Muscle of back (tissue), 13 donors: ENCODE measurements around the gene TECTB. TPM values are rescaled to one million over a fixed set of nuclear protein-coding genes. Genes with fewer than 3 reads are reported as not detected.
"Not testable (repeated sequence)": the region's sequence is repeated elsewhere in the genome, so short reads cannot be mapped to it uniquely, and the experiment has no call there.

Experiments used
- DNase-seq, 3 donors: peaks; one replicate each; pipeline versions ENCODE4 v3.0.0 to v3.0.0-alpha.2; 2013
- long read RNA-seq, 9 donors: transcript quantifications; one replicate each; lab custom pipeline, GENCODE V29; 2026
- polyA plus RNA-seq, 10 donors: library from polyadenylated mRNA; unstranded; fragments of 120-200 nt; gene quantifications; one replicate each; pipeline ENCODE4 v1.2.1, GENCODE V29; 2013; ENCODE audit not compliant: insufficient read length in 10 of 10

Gene TECTB
- under 1 TPM in 1 of 10 donors, not detected in 9; 0.07 TPM for polyA plus RNA-seq
- long read RNA-seq, donor 1 = 0 reads
- long read RNA-seq, donor 2 = 0 reads
- long read RNA-seq, donor 3 = 0 reads
- long read RNA-seq, donor 4 = 0 reads
- long read RNA-seq, donor 5 = 0 reads
- long read RNA-seq, donor 6 = 0 reads
- long read RNA-seq, donor 7 = 0 reads
- long read RNA-seq, donor 8 = 0 reads
- long read RNA-seq, donor 9 = 0 reads

DNA sequence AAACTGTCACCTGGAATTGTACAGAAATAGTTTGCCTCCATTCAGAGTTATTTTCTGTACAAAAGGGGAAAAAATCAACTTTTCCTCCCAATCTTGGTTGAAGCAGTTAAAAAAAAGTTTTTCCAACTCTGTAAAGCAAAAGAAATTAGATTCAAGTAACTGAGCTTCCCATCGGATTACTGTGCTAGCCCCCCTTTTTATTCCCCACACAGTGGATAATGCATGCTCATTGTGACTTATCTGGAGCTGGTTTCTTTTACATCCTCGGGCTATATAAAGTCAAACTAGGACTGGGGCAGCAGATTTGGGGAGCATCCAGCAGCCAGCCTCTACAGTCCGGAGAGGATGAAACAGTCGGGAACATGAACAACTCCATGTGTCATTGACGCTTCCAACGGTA lies at the start of gene TECTB:
Gene TECTB (plus strand): TSS at position 301 of the 400 bp plus-strand sequence. CDS start 335 bp downstream, outside the sequence.
- no peak for DNase-seq

DNA sequence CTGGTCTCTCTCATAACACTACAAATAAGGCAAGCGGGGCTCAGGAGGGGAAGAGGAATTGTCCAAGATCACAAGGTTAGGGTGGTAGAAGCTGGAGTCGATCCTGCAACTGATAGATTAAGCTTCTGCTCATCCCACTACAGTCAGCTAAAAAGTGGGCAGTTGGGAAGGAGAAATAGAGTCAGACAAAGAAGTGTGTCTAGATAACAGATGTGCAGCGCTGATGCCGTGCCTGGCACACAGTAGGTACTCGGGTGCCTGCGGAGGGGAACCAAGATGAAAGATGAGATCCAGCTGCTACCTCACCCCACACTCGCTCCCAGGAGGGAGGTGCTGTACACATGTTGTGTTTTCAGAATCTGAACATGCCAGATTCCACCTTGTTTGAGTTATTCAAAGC lies 48.1 kb upstream of the TECTB start:
- DNase-seq = no peak

DNA sequence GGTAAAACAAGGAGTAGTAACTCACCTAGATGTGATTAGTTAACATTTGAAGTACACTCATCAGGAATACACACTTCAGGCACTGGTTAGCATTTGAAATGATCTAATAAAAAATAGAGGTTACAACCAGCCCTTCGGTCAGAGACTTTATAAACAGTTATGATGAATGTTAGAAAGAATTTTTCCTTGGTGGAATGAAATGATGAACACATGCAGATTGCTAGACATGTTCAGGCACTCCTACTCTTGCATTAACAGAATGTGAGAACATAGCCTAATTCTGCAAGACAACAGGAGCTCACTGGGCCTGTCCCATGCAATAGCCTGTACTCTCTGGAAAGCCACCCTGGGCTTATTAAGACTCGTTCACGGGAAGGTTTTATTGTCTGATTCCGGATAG lies 47.3 kb upstream of the TECTB start:
- no peak for DNase-seq

DNA sequence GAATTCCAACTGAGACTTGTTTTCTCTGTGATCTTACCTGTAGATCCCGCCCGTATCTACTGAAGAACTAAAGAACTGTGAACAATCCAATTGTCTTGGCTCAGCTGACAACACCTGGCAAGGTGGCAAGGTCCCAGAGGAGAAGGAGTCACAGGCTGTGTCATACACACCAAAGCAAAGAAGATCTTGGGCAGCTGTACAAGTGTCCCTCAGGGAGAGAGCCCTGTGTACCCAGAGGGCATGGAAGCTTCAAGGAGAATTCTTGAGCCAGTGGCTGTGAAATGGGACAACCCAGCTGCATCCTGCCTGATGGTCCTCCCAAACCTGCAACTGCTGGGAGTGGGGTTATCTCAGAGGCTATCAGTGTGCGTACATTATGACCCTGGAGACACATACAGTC lies 46.7 kb upstream of the TECTB start:
- no peak for DNase-seq

DNA sequence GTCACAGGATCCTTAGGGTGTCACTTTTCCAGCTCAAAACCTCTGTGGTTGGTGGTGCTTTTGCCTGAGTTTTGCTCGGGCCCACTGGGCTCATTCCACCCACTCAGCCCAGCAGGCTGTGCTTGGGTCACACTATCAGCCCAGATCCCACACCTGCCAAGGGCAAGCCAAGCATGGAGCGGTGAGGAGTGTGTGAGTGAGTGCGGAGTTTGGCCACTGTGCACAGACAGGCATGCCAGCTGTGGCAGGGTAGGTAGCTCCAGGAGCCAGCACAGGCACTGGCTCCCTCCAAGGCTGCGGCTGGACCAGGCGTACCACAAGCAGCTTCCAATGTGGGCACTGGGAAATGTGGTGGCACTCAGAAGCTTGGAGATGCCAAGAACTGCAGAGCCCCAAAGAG lies 43.9 kb upstream of the TECTB start:
- no peak for DNase-seq

DNA sequence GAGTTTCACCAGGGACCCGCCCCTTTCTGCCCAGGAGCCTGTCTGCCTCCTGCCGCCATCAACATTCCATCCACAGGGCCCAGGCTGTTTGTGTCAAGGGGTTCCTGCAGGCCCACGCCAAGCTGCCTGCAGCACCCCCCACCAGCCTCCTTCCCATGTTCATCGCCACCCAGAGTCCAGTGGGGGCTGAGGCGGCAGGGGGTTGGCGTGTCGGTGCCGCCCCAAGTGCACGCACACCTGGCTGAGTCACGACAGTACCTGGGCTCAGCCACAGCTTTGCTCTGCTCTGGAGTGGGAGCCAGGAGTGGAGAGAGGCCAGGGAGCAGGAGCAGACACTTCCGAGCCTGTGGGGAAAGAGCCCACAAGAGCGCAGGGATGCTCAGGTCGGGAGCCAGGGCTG lies 42.8 kb upstream of the TECTB start:
- DNase-seq = no peak

DNA sequence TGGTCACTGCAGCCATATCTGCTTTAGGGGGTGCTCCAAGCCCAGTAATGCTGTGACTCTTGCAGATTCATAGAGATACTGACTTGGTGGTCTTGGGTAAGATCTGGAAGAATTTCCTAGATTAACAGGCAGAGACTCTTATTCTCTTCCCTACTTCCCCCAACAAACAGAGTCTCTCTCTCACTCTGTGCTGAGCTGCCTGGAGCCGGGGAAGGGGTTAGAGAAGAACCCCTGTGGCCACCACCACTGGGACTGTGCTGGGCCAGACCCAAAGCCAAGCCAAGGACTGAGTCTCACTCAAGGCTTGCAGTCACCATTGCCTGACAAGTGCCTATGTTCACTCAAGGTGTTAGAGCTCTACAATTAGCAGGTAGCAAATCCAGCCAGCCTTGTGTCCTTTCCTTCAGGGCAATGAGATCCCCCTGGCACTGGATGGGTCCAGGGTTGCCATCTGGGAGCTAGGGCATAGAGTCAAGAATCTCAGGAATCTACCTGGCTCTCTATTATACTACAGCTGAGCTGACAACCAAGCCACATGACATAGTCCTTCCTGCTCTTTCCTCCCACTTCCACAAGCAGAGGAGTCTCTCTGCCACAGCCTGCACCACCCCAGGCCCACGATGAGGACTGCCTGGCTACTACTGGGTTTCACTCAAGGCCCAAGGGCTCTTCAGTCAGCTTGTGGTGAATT lies 41.4 kb upstream of the TECTB start:
- no peak for DNase-seq

DNA sequence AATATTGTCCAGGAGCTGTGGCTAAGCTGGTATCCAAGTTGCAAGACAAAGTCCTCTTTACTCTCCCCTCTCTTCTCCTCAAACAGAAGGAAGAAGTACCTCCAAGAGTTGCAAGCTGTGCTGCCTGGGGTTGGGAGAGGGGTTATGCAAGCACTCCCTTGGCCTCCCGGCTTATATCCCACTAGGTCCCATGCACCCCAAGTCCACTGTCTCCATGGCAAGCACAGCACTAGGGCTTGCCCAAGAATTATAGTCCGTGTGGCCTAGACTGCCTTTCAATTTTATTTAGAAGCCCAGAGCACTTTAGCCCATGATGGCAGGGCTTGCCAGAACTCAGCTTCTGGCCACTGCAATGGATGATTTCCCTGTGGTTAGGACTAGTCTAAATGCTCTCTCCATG lies 40.4 kb upstream of the TECTB start:
- DNase-seq = no peak

DNA sequence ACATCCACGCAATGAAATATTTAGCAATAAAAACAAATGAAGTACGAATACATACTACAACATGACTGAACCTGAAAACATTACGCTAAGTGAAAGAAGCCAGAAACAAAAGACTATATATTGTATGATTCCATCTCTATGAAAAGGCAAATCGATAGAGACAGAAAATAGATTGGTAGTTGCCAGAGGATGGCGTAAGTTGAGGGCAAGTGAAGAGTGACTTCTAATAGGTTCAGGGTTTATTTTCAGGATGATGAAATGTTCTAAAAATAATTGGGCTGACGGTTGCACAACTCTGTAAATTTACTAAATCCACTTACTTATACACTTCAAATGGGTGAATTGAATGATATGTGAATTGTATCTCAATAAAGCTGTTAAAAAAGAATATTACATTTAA lies 39.5 kb upstream of the TECTB start:
- DNase-seq = no peak

DNA sequence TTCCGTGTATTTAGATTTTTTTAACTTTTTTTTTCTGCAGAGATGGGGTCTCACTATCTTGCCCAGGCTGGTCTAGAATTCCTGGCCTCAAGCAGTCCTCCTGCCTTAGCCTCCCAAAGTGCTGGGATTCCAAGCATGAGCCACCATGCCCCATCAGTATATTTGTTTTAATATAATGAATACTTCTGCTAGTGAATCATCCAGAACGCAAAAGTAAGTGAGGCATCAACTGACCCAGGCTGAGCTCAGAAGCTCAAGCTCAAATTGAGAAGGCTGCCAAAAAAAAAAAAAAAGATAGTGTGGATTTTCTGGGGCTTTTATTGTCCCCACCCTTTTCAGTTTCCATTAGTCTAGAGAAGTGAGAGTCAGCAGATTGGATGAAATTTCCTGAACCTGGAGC lies 39.0 kb upstream of the TECTB start:
- DNase-seq = no peak

DNA sequence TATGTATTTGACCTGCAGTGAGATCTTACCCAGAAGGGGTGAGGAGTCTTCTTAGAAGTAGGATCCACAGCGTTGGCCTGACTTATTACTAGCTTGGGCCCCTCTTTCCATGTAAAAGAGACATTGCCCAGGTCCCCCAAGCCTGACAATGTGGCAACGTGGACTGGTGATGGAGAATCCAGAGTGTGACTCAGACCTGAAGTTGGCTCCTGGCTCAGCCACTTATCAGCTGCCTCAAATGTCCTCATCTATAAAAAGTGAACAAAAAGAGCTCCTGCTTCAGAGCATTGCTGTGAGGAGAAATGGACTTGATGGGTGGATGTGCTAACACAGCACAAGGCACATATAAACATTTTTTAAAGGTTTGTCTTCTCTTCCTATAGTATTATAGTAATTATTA lies 35.4 kb upstream of the TECTB start:
- DNase-seq = no peak

DNA sequence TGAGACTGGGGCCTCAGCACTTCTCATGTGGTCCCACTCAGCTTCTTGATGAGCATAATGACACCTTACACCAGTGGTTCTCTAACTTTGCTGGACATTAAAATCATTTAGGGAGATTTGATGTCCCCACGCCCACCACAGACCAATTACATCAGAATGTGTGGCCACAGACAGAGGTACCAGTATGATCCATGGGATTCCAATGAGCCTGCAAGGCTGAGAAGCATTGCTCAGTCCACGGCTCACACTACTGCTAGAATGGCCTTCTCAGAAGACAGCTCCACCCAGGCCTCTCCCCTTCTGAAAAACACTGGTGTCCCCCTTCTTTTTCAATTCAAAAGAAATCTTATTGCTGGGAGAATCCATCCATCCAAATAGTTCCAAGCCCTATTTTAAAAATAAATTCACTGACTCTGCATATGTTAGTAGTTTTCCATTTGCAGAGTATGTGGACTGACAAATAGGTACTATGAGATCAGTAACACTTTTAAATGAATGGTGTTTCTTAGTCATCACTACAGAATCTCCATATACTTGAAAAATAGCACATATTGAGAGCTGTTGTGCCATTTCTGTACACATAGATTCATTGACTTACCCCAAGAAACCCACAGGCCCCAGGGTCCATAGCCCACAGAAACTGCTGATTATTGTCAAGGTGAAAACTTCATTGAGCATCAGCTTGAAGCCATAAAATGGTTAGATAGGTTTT lies 34.5 kb upstream of the TECTB start:
- no peak for DNase-seq

DNA sequence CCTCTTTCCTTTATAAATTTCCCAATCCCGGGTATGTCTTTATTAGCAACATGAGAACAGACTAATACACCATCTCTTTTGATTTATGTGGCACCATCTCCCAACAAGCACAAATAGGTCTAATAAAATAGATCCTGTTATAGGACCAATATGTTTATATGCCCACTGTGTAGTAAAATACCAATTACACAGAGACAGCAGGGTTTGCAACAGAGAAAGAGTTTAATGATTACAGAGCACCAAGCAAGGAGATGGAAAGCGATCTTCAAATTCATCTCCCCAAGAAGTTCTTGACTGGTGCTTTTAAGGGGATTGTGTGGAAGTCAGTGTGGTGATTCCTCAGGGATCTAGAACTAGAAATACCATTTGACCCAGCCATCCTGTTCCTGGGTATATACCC lies 33.5 kb upstream of the TECTB start:
- DNase-seq = no peak

DNA sequence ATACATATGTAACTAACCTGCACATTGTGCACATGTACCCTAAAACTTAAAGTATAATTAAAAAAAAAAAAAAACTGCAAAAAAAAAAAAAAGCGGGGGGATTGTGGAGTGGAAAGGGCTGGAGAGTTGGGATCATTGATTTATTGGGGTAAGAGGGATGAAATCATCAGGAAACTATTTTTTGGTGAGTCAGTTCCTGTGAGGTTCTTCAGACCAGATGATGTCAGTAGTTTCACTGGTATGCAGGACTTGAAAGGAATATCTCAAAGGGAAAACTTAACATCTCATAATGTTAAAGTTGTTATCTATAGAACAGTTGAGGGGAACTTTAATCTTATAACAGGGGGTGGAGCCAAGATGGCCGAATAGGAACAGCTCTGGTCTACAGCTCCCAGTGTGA lies 32.6 kb upstream of the TECTB start:
- no peak for DNase-seq

DNA sequence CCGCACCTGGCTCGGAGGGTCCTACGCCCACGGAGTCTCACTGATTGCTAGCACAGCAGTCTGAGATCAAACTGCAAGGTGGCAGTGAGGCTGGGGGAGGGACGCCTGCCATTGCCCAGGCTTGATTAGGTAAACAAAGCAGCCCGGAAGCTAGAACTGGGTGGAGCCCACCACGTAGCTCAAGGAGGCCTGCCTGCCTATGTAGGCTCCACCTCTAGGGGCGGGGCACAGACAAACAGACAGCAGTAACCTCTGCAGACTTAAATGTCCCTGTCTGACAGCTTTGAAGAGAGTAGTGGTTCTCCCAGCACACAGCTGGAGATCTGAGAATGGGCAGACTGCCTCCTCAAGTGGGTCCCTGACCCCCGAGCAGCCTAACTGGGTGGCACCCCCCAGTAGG lies 32.0 kb upstream of the TECTB start:
- not testable (repeated sequence) for DNase-seq

DNA sequence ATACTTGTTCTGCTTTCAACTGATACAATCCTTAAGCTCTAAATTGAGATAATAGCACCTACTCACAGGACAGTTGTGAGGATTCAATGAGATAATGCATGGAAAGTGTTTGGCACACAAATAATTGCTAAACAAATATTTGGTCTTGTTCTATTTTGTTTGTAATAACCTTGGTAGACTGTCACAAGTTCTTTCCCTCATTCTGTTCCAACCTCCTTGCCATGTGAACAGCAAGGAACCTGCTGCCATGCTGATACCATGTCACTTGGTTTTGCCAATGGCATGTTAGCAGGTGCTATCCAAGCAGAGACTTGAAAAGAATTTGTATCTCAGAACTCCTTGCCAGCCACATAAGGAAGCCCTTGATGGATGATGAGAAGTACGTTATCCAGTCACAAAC lies 24.8 kb upstream of the TECTB start:
- no peak for DNase-seq

DNA sequence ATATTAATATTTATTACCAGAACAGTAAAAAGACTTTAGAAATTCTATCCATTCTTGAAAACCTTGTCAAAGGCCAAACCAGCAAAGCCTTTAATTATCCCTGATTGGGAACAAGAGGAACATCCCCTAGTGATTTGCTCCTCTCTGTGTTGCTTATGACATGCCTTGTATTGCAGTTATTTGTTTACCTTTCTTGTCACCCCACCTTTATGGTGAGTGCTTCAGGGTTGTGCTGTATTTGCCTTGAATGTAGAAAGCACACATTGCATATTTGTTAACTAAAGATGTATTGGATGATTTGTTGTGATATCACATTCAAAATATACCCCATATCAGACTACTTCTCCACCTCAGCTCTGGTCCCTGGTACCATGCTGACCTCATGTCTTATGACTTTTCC lies 23.5 kb upstream of the TECTB start:
- DNase-seq = no peak

DNA sequence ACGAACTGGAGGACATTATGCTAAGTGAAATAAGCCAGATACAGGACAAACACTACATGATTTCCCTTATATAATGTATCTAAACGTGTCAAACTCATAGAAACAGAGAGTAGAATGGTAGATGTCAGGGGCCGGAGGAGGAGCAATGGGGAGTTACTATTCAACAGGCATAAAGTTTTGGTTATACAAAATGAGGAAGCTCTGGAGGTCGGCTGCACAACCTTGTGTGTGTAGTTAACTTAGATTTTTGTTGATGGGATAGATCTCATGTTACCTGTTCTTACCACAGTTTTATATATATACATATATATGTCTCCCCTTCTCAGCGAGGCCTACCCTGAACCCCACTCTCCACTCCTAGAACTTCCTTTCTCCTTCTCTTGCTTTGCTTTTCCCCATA lies 22.4 kb upstream of the TECTB start:
- DNase-seq = no peak

DNA sequence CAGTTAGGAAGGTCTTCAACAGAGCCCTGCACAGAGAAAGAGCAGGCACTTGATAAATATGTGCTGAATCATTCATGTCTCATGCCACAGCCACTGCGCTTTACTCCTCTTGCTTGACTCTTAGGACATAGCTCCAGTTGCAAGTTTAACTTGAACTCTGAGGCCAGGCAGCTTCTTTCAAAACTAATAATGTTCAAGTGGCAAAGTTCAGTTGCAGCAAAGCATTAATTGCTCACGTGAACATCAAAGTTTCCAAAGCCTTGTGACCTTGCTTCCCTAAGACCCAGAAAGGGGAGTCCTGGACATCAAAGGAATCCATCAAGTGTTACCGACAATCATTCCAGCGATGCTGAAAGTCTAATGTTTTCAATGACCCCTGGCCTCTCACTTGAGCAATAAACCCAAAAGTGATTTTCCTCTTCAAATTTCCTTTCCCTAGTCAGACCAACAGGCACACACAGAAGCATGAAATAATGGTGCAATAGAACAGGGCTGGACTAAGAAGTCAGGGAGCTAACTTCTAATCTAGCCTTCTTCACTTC lies 21.8 kb upstream of the TECTB start:
- no peak for DNase-seq

DNA sequence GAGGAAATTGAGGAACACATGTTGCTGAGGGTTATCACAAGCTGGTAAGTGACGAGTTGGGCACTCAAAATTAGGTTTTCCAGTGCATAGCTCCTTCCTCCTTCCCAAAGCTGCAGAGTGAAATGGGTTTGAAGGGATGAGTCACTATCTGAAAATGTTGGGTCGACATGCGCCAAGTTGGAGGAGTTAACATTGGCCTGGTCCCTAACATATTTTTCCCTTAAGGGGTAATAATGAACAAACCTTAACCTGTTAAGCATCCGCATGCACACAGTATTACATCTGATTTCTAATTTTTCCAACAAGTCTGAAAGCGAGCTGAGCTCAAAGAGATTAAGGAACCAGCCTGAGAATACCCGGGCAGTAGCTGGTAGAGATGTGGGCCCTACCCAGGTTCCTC lies 20.7 kb upstream of the TECTB start:
- DNase-seq = no peak

DNA sequence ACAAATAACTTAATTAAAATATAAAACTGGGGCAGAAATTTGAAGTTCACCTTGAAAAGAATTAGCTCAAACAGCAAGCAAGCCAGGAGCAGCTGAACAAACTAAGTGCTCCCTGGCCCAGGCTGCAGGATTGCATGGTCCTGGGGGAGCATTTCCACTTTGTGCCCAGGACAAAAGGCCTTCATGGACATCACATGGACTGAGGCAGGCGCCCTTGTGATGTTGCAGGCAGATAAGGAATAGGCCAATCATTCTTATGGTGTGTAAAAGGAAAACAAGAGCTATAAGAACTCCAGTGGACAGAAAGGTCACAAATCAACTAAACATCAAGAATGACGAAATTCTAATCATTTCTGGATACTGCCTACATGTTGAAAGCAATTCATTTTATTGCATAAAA lies 17.5 kb upstream of the TECTB start:
- DNase-seq = no peak

DNA sequence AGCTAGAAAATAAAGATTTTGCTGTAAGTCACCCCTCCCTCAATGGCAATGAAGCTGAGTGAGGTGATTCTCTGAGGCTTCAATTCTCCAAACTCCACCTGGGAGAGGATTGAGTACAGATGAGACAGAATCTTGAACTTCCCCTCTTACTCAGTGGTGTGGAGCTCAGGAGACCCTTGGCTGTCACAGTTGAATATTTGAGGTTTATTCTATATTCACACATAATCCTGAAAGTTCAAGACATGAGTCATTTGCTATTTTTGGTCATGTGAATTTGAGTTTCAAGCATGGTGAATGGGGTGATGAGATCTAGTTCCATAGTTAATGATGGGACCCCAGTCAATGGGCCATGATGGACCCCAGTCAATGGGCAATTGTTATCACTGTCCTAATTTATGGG lies 13.9 kb upstream of the TECTB start:
- DNase-seq = peak in 1 of 3 donors; percentile 52

DNA sequence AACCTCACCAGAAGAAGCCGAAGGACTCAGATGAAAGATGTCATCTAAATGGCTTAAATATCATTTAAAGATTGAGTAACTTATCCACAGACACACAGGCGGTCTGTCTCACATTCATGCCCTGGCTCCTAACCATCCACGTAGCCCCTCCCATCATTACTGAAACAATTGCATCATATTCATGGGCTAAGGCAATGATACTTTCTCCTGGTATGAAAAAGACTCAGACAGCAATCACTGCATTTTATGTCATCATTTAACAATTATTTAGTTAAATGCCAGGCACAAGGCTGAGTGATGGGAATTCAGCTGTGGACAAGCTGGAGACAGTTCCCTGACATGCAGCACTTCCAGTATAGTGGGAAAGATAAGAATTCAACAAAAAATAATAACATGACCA lies 11.2 kb upstream of the TECTB start:
- peak in 1 of 3 donors; percentile 68 for DNase-seq
